ENCODE measurements around the gene NUBPL. TPM values are rescaled to one million over a fixed set of nuclear protein-coding genes. Genes with fewer than 3 reads are reported as not detected.

The NUBPL gene
- polyA plus RNA-seq, 1 of the 3 experiments (the other 2 are of a cell fraction) = 4.0 TPM

- TF ChIP-seq FOSL2 (IDR thresholded peaks at IDR 0.05; ENCODE audit: borderline replicate concordance, low read depth) (no peak), MAX (IDR thresholded peaks at IDR 0.05; ENCODE audit: low read depth) (no peak), POLR2AphosphoS5 (IDR thresholded peaks at IDR 0.05; ENCODE audit: low read depth, low read length) (no peak), YY1 (IDR thresholded peaks at IDR 0.05; ENCODE audit: low read depth) (no peak), USF2 (IDR thresholded peaks at IDR 0.05; ENCODE audit: borderline replicate concordance, low read depth, low read length) (no peak), EZH2phosphoT487 (IDR thresholded peaks at IDR 0.05; ENCODE audit: borderline replicate concordance, low read depth) (no peak), IRF3 (IDR thresholded peaks at IDR 0.05; ENCODE audit: low read depth, low read length) (no peak), RCOR1 (IDR thresholded peaks at IDR 0.05; ENCODE audit: low read length) (no peak), JUND (IDR thresholded peaks at IDR 0.05) (no peak), ZBTB33 (IDR thresholded peaks at IDR 0.05; ENCODE audit: borderline replicate concordance, low read depth) (no peak), FOXM1 (IDR thresholded peaks at IDR 0.05; ENCODE audit: low read depth) (no peak), SMC3 (IDR thresholded peaks at IDR 0.05; ENCODE audit: low read depth, low read length) (no peak)
- DNase-seq = no peak
- Histone ChIP-seq H2AFZ (ENCODE audit: low read depth) (no peak overlapping the region), H3K9ac (no peak overlapping the region), H3K27me3 (ENCODE audit: insufficient read depth) (no peaks in the 10 kb centered on the region), H3K9me2 (no peaks in the 10 kb centered on the region), H3K27ac (ENCODE audit: low read depth in 2 of 2, low read length in 1 of 2) (no peak overlapping the region), H3K4me1 (ENCODE audit: control insufficient read depth in 1 of 2, insufficient read depth in 2 of 2, low read depth in 1 of 2, low read length in 1 of 2) (no peaks in the 10 kb centered on the region), H4K20me1 (ENCODE audit: insufficient read depth) (no peaks in the 10 kb centered on the region), H3K9me3 (no peaks in the 10 kb centered on the region), H3K4me3 (ENCODE audit: low read depth in 2 of 2, low read length in 1 of 2) (no peak overlapping the region), H3K36me3 (replicated peaks in 1 of 2; ENCODE audit: control insufficient read depth in 1 of 2, insufficient read depth in 2 of 2, low read length in 1 of 2) (no peaks in the 10 kb centered on the region), H3F3A (replicated peaks; ENCODE audit: insufficient read depth) (no peaks in the 10 kb centered on the region), H3K79me2 (ENCODE audit: insufficient read depth) (no peaks in the 10 kb centered on the region), H3K4me2 (no peak overlapping the region)
- WGBS (ENCODE audit: low lambda C conversion rate) = 81% methylated on average over 11 of the region's 13 CpGs
- ChIA-PET CTCF (interaction anchor here (1.6 kb wide), 1 partner anchor 20 kb away, joined by 3 read pairs; no protein-coding TSS in a partner anchor), POLR2A (no interaction called here)
Observed at GRCh38 chr14:31864937-31865855, 304.0 kb downstream of the NUBPL start.
